ENCODE measurements around the gene ACRBP. TPM values are rescaled to one million over a fixed set of nuclear protein-coding genes. Genes with fewer than 3 reads are reported as not detected.
A peak's percentile ranks its signal among the peaks of the same experiment; 100 is the strongest.

The ACRBP gene
- 0.31 TPM for polyA plus RNA-seq (2013, experiment 1 of 2; ENCODE audit: insufficient read length)
- 0.17 TPM for polyA plus RNA-seq (2013, experiment 2 of 2; ENCODE audit: insufficient read length)

DNA sequence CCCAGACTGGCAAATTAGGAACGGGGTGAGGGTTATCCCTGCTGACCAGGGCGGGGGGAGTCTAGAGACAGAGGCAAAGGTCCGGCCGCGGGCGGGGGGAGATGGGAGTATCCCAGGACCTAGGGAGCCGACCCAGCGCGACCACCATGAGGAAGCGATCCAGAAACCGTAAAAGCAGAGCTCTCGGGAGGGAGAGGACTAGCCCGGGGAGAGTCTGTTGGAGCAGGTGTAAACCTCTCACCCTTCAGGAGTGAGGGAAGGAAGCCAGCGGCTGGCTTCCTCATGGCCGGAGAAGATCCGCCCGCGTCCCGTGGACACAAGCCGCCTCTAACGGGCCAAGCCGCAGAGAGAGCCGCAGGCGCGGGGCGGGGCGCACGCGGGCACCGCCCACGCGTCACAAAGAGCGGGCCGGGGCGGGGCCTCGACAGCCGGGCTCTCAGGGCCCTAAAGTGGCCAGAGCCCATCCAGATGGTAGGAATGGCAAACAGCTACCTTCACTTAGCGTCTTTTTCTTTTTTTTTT is at the start of gene ACRBP:
ACRBP (minus strand) TSS at position 350 of the 522 bp plus-strand sequence; CDS start at position 284, 66 bp downstream.
- peak; percentile 51 for DNase-seq

DNA sequence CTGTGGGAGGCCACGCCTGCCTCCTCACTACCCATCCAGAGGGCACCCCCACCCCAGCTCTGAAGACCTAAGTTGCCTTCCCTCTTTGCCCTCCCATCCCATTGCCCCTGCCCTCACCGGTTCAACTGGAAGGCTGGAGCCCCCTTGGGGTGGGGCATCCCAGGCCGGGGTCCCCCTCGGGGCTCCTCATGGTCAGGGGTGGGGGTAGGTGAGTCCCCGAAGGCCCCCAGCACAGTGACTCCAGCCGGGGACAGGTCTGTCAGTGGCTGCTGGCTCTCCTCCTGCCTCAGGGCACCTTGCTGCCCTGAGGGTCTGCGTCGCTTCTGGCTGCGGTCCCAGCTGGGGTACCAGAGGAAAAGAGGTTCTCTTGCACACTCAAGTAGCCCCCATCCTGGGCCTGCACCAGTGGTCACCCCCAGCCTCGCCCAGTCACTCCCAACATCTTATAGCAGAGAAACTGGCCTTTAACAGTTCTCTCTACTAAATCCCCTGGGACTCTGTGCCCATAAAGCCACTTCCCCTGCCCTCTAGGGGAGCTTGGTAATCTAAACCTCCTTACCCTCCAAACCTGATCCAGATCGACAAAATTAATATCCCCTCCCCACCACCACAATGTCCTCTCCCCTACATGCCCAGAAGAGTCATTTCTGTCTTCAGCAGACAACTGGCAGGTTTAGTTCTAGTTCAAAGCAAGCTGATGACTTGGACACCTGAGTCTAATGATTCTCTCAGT is 48.2 kb upstream of the ACRBP start:
- DNase-seq = no peak

DNA sequence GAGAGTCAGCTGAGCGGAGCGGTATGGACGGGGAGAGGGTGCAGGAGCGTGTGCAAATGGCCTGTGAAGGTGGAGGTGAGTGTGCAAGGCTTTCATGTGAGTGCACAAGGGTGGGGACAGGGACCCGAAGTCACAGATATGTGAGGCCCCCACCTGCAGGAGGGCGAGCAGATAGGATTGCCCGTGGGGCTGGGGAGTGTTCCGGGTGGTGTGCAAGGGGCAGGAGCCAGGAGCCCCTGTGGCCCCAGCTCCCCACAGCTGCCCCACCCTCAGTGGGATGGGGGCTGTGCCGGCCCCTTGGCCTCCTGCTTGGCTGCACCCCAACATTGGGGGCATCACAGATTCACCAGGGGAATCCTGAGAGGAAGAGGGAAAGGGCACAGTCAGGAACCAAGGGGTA is 47.5 kb upstream of the ACRBP start:
- DNase-seq = no peak

DNA sequence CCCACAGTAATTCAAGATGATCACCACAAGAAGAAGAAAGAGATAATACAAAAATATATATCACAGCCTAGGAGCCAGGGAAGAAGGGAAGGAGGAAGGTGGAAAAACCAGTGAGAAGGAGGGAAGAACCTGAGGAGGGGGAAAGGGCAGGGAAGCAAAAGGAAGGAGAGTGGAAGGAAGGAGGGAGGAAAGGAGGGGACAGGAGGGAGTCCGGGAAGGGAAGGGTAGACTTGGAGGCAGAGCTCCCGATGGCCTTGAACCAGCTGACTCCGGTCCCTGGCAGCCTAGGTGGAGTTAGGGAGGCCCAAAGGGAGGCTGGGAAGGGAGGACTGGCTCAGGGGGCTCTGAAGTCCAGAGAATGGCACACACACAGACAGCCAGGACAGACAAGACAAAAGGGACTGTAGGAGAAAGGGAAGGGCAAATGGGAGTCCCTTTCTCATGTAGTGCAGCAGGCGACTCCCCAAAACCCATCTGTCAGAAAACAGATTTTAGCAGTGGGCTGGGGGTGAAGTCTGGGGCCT is 46.7 kb upstream of the ACRBP start:
- DNase-seq = no peak

DNA sequence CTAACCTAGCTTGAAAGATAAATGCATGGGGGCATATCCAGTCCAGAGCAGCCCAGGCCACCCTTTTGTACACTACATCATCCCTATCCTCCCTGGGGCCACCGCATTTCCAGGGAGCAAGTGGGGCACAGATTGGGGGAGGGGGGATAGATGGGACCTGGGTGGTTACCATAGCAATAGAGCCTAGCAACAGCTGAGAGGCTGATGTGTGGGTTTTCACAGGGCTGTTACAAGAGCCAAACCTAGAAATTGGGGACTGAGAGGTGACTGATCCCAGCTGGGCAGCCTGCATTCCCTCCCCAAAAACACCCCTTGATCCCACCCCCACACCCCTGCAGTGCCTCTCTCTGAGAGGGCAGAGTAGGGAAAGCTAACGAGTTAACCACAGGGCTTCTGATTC is 45.7 kb upstream of the ACRBP start:
- no peak for DNase-seq

DNA sequence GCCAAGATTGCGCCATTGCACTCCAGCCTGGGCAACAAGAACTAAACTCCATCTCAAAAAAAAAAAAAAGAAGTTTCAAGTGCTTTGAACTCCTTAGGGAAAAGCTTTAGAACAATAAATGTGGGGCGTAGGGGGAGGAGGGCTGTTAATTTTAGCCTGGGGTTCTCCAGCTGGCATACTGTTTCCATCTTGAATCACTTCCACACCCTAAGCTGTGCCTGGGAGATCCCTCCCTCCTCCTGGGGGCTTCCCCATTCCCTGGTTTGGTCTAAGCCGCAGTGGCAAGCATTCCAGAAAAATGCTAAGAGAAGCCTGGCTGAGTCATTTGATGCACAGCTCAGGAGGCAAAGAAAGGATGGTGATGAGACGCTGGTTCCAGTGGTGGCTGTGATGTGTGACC is 44.2 kb upstream of the ACRBP start:
- DNase-seq = peak; percentile 89

DNA sequence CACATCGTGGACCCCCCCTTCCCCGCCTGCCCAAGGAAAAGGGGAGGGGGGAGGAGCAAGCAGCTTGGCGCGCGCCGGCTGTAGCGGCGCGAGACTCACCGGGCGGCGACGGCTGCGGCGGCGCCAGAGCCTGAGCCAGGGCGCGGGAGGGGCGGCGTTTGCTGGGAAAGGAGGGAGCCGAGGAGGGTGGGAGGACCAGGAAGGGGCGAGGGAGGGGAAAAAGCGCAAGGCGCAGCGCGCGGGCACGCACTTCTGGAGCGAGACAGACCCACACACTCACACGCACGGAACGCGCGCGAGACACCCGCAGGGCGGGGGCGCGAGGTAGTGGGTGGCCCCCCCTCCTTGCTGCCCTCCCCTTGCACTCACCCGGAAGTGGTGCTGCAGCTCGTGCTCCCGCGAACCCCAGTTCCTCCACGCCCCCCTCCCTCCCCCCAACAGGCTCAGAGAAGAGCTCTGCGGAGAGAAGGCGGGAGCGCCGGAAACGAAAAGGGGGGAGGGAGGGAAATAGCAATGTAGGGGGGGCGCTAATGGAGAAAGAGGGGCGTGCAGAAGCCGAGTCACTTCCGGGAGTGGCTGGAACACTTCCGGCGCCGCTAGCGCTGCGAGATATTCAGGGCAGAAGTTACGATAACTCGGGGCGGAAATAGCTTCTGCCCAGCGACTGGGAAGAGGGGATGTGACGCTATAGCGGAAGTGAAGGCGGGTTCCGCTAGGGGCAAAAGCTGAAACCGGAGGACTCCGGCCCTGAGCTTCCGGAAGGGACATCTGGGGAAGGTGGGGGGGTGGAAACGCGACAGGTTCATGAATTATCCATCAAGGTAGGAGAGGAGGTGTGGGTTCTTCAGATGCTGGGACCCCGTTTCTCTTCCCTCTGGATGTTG is 42.0 kb upstream of the ACRBP start, which contains the start of gene ZNF384:
ZNF384 (minus strand) TSS at position 377 of the 884 bp plus-strand sequence. CDS start 9,855 bp downstream, outside the sequence.
- DNase-seq = peak; percentile 100

DNA sequence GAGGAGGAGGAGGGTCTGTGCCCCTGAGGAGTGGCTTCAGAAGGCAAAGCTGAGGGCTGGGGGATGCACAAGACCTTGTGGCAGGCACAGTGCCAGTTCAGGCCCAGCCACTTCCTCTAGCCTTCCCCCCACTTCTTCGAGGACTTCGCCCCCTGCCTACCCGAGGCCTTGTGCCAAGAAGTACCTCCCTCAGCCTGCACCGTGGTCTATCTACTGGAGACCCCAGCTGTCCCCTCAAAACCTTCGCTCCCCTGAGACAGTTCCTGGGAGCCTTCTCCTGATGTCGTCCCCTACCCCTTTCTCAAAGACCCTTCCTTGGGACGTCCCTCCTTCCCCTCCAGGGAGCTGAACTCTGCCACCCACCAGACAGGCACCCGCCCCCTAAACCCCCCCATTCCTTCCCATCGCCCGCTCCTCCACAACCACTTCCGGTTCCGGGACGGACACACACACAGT is 41.3 kb upstream of the ACRBP start:
- no peak for DNase-seq

DNA sequence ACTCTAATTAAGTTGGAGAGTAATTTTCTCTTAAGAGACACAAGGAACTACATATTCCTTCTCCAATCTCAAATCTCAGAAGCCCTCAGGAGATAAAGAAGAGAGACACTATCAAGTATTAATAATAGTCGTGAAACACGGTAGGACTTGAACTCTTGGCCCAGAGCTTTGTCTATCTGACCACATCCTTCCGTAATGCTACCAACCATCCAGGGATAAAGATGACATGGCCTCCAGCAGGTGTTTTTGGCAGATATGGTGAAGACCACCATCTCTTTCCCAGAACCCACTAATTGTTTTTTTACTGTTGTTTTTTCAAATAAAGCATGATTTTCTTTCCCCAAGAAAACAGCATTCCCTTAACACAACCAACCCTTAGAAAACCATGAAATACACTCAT is 38.6 kb upstream of the ACRBP start:
- DNase-seq = no peak

DNA sequence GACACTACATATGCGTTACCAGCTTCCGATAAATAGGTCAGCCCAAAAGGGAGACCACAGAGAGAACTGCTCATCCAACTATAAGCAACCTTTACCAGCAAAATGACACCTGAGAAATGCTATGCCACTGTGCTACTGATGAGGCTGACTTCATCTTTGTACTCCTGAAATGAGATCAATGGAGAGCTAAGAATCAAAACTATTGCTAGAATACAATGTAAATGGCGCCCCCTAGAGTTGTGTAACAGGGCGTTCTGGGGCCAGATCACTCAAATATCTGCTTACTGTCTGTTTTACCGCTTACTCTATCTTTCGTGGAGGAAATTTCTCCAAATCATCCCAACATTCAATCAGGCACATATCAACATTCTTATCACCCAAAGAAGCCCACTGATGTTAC is 37.4 kb upstream of the ACRBP start:
- DNase-seq = peak; percentile 42

DNA sequence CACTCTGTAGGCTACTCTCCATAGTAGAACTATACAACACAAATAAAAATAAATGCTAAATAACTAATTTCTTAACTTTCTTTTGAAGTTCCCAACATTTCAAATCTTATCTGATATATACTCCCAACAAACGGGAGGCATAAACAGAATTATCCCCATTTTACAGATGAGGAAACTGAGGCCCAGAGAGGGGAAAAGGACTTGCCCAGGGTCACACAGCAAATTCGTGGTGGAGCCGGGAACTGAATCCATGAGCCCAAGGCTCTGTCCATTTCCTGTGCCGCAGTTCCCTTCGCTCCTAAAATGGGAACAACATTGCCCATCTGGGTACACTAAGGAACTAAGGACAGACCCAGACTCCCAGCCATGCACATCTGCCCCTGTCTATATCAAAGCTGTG is 29.7 kb upstream of the ACRBP start:
- DNase-seq = no peak

DNA sequence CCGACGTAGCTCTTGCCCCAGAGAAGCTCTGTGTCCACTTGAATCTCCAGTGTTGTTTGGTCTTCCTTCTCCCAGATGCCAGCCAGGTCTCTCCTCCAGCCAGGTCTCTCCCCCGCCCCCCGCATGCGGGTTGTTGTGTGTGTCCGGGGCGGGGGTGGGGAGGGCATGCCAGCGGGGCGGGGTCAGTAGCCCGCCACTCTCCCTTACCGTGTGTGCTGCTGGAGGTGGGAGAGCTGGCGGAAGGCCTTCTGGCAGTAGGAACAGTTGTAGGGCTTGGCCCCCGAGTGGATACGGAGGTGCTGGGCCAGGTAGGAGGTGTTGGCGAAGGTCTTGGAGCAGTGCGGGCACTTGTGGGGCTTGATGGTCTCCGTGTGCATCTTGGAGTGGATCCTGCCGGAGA is 24.9 kb upstream of the ACRBP start:
- no peak for DNase-seq

DNA sequence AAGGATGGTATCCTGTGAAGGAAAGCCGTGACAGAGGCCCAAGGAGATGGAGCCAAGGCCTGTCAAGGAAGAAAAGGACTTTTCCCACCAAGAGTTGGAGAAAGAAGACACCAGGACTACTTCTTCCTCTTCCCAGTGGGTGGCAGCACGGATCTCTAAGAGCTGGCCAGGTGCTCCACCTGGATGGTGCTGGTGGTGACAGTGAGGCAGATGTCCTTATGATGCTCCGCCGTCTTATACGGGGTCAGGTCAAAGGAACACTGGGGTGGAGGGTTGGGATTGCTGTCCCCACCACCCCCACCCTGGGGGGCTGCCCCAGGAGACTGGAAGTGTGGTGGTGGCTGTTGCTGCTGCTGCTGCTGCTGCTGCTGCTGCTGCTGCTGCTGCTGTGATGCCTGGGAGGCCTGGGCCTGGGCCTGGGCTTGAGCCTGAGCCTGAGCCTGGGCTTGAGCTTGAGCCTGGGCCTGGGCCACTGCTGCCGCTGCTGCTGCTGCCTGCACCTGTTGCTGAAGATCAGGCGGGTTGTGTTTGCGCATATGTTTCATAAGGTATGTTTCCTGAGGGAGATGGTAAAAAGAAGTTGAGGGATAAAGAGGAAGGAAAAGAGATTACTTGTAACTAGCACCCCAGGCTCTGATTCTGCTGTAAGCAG is 20.5 kb upstream of the ACRBP start:
- DNase-seq = no peak

DNA sequence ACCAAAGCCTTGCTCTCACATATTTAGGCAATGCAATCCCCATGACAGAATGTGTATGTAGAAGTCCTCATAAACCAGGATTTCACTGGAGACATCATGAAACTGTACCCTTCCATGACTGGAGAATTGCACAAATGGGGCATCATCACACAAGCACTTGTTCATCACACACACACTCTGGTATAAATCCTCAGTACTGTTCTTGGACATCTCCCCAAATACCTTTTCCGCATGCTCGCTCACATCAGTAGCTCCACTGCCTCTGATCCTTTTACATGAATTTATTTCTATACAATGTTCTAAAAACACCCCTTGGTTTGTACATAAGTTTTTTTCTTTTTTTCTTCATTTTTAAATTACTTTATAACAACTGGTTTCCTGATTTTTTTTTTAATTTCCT is 19.0 kb upstream of the ACRBP start:
- no peak for DNase-seq

DNA sequence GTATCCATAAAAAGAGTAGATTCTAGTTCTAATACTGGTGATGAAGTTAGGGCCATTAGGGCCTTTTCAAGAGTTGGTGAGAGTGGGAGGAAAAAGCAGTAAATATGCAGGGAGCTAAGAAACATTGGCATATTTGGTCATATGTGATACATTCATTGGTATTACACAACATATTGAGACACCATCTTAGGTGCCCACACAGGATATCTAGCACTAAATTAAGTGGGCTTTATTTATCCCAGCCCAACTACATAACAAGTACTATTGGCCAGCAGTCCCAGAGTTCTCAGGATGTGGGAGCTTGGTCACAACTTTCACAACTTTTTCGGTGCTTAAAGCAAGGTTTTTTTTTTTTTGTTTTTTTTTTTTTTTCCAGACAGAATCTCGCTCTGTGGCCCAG is 17.7 kb upstream of the ACRBP start:
- no peak for DNase-seq

DNA sequence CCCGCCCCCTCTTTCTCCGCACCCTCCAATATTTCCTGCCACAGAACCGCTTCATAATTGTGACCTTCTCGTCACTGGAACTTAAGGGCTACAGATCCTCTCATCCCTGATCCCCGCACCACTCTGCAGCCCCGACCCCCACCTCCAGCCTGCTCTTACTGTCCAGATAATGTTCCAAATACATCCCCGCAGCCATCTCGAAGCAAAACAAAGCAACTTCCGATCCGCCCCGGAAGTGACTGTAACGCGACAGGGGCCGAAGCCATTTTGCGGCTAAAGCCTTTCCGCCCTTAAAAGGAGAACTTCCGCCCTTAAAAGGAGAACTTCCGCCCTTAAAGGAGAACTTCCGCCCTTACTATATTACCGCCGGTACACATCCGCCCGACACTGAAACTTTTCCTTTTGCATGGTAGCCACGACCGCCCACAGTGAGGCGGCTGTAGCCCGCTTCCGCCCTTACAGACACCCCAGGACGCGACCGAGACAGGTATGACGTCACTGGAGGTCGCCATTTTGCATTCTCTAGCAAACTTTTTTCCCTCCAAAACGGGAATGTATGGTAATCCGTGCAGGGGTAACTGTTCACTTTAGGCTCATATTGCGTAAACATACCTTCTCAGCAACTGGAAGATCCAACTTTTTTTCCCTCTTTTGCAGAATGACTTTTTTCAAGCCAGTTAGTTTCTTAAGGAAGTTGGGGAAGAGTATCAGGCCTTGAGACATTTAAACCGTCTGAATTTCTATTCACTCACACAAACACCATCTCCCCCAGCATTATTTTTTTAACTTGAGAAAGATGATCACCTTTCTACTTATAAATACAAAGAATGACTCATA is 15.9 kb upstream of the ACRBP start, which contains the start of gene ING4:
ING4 (minus strand) TSS at position 214 of the 837 bp plus-strand sequence; CDS start at position 196, 18 bp downstream.
- peak; percentile 100 for DNase-seq

DNA sequence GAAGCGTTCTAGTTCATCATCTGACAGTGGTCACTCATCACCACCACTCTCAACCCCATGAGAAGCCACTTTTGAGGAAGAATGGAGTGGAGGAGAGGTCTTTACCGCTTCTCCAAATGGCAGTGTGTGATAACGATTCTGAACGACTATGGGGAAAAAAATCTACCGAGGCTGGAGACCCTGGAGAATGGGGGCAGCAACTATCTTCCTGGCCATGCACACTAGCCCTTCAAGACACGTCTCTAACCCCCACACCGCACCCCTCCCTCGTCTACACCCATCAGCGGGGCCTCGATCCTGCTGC is 15.3 kb upstream of the ACRBP start:
- DNase-seq = no peak

DNA sequence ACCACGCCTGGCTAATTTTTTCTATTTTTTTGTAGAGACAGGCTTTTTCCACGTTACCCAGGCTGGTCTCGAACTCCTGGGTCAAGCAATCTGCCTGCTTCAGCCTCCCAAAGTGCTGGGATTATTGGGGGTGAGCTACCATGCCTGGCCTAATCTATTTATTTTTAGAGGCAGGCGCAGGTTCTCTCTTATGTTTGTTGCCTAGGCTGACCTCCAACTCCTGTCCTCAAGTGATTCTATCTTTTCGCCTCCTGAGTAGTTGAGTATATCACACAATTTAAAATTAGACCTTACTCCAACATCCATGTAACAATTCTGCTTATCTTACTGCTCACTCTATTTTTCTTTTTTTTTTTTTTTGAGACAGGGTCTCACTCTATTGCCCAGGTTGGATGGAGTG is 6.8 kb upstream of the ACRBP start:
- DNase-seq = no peak

DNA sequence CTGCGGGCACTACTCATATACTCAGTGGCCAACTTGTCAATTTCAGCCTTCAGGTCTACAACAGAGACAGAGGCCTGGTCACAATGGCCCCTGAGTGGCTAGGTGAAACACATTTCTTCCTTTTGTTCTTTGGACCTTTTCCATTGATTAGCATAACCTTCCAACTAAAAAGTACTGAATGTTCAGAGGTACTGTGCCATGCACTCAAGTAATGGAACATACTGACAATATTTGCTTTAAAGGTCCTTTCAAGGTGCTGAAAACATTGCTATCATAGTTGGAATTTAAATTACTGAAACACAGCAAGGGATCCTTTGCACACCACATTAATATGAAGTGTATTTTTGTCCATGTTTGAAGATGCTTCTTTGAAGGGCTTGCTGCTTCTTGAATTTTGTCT is 6.1 kb upstream of the ACRBP start:
- DNase-seq = no peak

DNA sequence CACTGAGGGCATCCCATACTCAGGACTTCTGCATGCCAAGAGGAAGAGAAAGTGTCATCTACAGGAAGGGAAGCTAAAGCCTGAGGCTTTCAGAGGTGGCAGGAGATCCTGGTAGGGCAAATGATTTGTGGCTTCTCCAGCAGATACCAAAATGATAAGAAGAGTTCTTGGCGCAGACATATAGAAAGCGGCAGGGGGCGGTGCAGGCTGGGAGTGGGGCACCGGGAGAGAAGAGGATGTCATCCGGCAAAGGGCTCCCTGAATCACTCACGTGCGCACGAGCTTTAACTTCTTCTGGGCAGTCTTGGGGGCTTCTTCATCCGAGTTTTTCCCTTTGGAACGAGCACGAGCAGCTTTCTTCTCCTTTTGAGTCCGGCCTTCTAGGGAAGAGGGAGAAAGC is 5.2 kb upstream of the ACRBP start:
- no peak for DNase-seq

DNA sequence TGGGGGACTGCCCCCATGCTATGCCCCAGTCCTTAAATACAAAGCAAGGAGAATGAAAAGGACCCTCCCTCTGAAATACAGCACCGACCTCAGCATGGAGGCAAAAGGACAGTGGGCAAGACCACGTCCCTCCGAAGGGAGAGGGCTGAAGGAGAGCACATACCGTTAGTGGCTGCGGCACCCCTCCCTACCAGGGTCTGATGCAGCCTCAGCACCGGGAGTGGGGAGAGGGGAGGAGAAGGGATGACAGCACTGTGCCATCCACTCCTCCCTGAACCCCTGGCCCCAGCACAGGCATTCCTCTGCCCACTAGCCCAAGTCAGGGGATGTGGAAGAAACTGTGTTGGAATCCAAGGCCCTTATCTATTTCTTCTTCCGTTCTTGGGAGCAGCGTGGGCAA is 3.6 kb upstream of the ACRBP start:
- no peak for DNase-seq

Measured in fibroblast of skin of scalp (primary cell).